SJCRH30 (cell line): Measurements from ENCODE around the gene PRKAR1A. TPM values are rescaled to one million over a fixed set of nuclear protein-coding genes. Genes with fewer than 3 reads are reported as not detected.
"Not testable (repeated sequence)": the region's sequence is repeated elsewhere in the genome, so short reads cannot be mapped to it uniquely, and the experiment has no call there.

Experiments used
- DNase-seq, 2 experiments: peaks; one replicate each; pipeline ENCODE4 v3.0.0-alpha.2; 2015 to 2020
- H3K27ac ChIP-seq: fragments of 250-450 bp; sonication (Bioruptor Pico); 2 replicates; pipeline ENCODE4 v1.5.1; 2020; ENCODE audit warnings: mild to moderate bottlenecking, moderate library complexity
- H3K27me3 ChIP-seq: fragments of 250-450 bp; sonication (Bioruptor Pico); 2 replicates; pipeline ENCODE4 v1.5.1; 2020; ENCODE audit warnings: mild to moderate bottlenecking, moderate library complexity
- H3K36me3 ChIP-seq: fragments of 250-450 bp; sonication (Bioruptor Pico); 2 replicates; pipeline ENCODE4 v1.5.1; 2020; ENCODE audit warnings: mild to moderate bottlenecking, moderate library complexity
- H3K4me1 ChIP-seq: fragments of 250-450 bp; sonication (Bioruptor Pico); 2 replicates; pipeline ENCODE4 v1.5.1; 2020; ENCODE audit warnings: mild to moderate bottlenecking, moderate library complexity
- H3K4me3 ChIP-seq: fragments of 250-450 bp; sonication (Bioruptor Pico); 2 replicates; pipeline ENCODE4 v1.5.1; 2020; ENCODE audit warnings: mild to moderate bottlenecking, moderate library complexity
- H3K9me3 ChIP-seq: fragments of 250-450 bp; sonication (Bioruptor Pico); replicated peaks from 2 replicates; pipeline ENCODE4 v1.5.1; 2020; ENCODE audit warnings: mild to moderate bottlenecking, moderate library complexity
- total RNA-seq: library from RNA; depleted of rRNA; stranded (reverse); fragments of >200 nt; shearing (Covaris generic); gene quantifications from 2 replicates; pipeline ENCODE4 v1.2.3, GENCODE V29; 2014

The PRKAR1A gene
- total RNA-seq, 1 experiment from 2014 or later = 454 TPM

GRCh38 chr17:68518063-68518815 is 6.0 kb downstream of the PRKAR1A start:
- Histone ChIP-seq H3K27ac (no peak overlapping the region), H3K27me3 (no peaks in the 10 kb centered on the region), H3K4me1 (peaks cover 6% of the 10 kb centered on the region; the same call in 1 of the 2 replicates), H3K36me3 (peaks cover 83% of the 10 kb centered on the region), H3K4me3 (no peak overlapping the region), H3K9me3 (no peaks in the 10 kb centered on the region)
- DNase-seq = no peak

- not testable (repeated sequence) for H3K27me3 ChIP-seq, DNase-seq, H3K4me3 ChIP-seq, H3K27ac ChIP-seq, H3K4me1 ChIP-seq, H3K9me3 ChIP-seq
- H3K36me3 ChIP-seq = peaks cover 91% of the 10 kb centered on the region
These were observed 6.8 kb downstream of the PRKAR1A start for GRCh38 chr17:68519051-68519450.

GRCh38 chr17:68519911-68520310 is 7.7 kb downstream of the PRKAR1A start:
- no peak for DNase-seq

GRCh38 chr17:68522266-68522665 is 10.0 kb downstream of the PRKAR1A start:
- H3K36me3 ChIP-seq = peaks cover 95% of the 10 kb centered on the region

More at GRCh38 chr17:68519911-68520310, 7.7 kb downstream of the PRKAR1A start:
- Histone ChIP-seq H3K36me3 (peaks cover 95% of the 10 kb centered on the region), H3K4me3 (no peak overlapping the region), H3K9me3 (no peaks in the 10 kb centered on the region), H3K27ac (no peak overlapping the region), H3K27me3 (no peaks in the 10 kb centered on the region), H3K4me1 (peaks cover 5% of the 10 kb centered on the region; the same call in 1 of the 2 replicates)

GRCh38 chr17:68526548-68526947 is 14.3 kb downstream of the PRKAR1A start:
- no peak overlapping the region for H3K4me3 ChIP-seq
- no peak overlapping the region for H3K27ac ChIP-seq
- H3K36me3 ChIP-seq = peaks cover 98% of the 10 kb centered on the region
- H3K9me3 ChIP-seq = no peaks in the 10 kb centered on the region
- H3K27me3 ChIP-seq = no peaks in the 10 kb centered on the region
- no peaks in the 10 kb centered on the region for H3K4me1 ChIP-seq
- DNase-seq = no peak

More at GRCh38 chr17:68522266-68522665, 10.0 kb downstream of the PRKAR1A start:
- Histone ChIP-seq H3K4me1 (no peaks in the 10 kb centered on the region), H3K4me3 (no peak overlapping the region), H3K9me3 (no peaks in the 10 kb centered on the region), H3K27me3 (no peaks in the 10 kb centered on the region), H3K27ac (no peak overlapping the region)
- no peak for DNase-seq

GRCh38 chr17:68527314-68527713 is 15.1 kb downstream of the PRKAR1A start:
- Histone ChIP-seq H3K9me3 (no peaks in the 10 kb centered on the region), H3K4me3 (no peak overlapping the region), H3K4me1 (no peaks in the 10 kb centered on the region), H3K27me3 (no peaks in the 10 kb centered on the region), H3K27ac (no peak overlapping the region), H3K36me3 (peaks cover 98% of the 10 kb centered on the region)
- DNase-seq = no peak

- H3K27ac ChIP-seq = no peak overlapping the region
- no peaks in the 10 kb centered on the region for H3K27me3 ChIP-seq
- no peaks in the 10 kb centered on the region for H3K9me3 ChIP-seq
- H3K36me3 ChIP-seq = peaks cover 96% of the 10 kb centered on the region
- H3K4me3 ChIP-seq = no peak overlapping the region
- DNase-seq = no peak
- H3K4me1 ChIP-seq = no peaks in the 10 kb centered on the region
These were observed 19.0 kb downstream of the PRKAR1A start for GRCh38 chr17:68531252-68531651.

- Histone ChIP-seq H3K4me3 (no peak overlapping the region), H3K36me3 (peaks cover 93% of the 10 kb centered on the region), H3K9me3 (no peaks in the 10 kb centered on the region), H3K27me3 (no peaks in the 10 kb centered on the region), H3K4me1 (no peaks in the 10 kb centered on the region), H3K27ac (no peak overlapping the region)
- DNase-seq = no peak
These were observed 20.6 kb downstream of the PRKAR1A start for GRCh38 chr17:68532826-68533225.

GRCh38 chr17:68533887-68534694 is 21.9 kb downstream of the PRKAR1A start:
- H3K4me3 ChIP-seq = no peak overlapping the region
- no peaks in the 10 kb centered on the region for H3K27me3 ChIP-seq
- peaks cover 92% of the 10 kb centered on the region for H3K36me3 ChIP-seq
- H3K4me1 ChIP-seq = no peaks in the 10 kb centered on the region
- no peak overlapping the region for H3K27ac ChIP-seq
- no peaks in the 10 kb centered on the region for H3K9me3 ChIP-seq
- DNase-seq = peak in 1 of 2 experiments; percentile 30

- Histone ChIP-seq H3K4me3 (no peak overlapping the region), H3K9me3 (no peaks in the 10 kb centered on the region), H3K27me3 (no peaks in the 10 kb centered on the region), H3K4me1 (no peaks in the 10 kb centered on the region), H3K27ac (no peak overlapping the region), H3K36me3 (peaks cover 90% of the 10 kb centered on the region)
- DNase-seq = no peak
These were observed 22.5 kb downstream of the PRKAR1A start for GRCh38 chr17:68534695-68535088.

- Histone ChIP-seq H3K27me3 (no peaks in the 10 kb centered on the region), H3K9me3 (no peaks in the 10 kb centered on the region), H3K27ac (no peak overlapping the region), H3K4me1 (no peaks in the 10 kb centered on the region), H3K36me3 (peaks cover 86% of the 10 kb centered on the region), H3K4me3 (no peak overlapping the region)
- no peak for DNase-seq
These were observed 23.7 kb downstream of the PRKAR1A start for GRCh38 chr17:68535922-68536321.

GRCh38 chr17:68539548-68540467 is 27.6 kb downstream of the PRKAR1A start:
- Histone ChIP-seq H3K27me3 (no peaks in the 10 kb centered on the region), H3K27ac (no peak overlapping the region), H3K4me1 (peaks cover 12% of the 10 kb centered on the region), H3K4me3 (no peak overlapping the region), H3K9me3 (no peaks in the 10 kb centered on the region), H3K36me3 (peaks cover 48% of the 10 kb centered on the region)
- DNase-seq = no peak

GRCh38 chr17:68540981-68541380 is 28.8 kb downstream of the PRKAR1A start:
- Histone ChIP-seq H3K4me1 (peaks cover 12% of the 10 kb centered on the region), H3K27me3 (no peaks in the 10 kb centered on the region), H3K36me3 (peaks cover 38% of the 10 kb centered on the region), H3K27ac (no peak overlapping the region), H3K9me3 (no peaks in the 10 kb centered on the region), H3K4me3 (no peak overlapping the region)
- DNase-seq = no peak

- DNase-seq = no peak
- Histone ChIP-seq H3K27me3 (no peaks in the 10 kb centered on the region), H3K36me3 (peaks cover 30% of the 10 kb centered on the region), H3K4me3 (no peak overlapping the region), H3K9me3 (no peaks in the 10 kb centered on the region), H3K4me1 (peaks cover 12% of the 10 kb centered on the region), H3K27ac (no peak overlapping the region)
These were observed 29.6 kb downstream of the PRKAR1A start for GRCh38 chr17:68541816-68542215.
